WI38 (cell line): ENCODE measurements around the gene MYO6.
"Not testable (repeated sequence)": the region's sequence is repeated elsewhere in the genome, so short reads cannot be mapped to it uniquely, and the experiment has no call there.

Experiments used
- H3K4me3 ChIP-seq: 2 replicates; pipeline ENCODE4 v1.5.1; 2011; ENCODE audit warnings: low read depth, mild to moderate bottlenecking, control low read depth, low read length
- TF ChIP-seq, protein P1 (sequence below): IDR thresholded peaks from 2 replicates; pipeline ENCODE4 v1.5.1; 2012; ENCODE audit warnings: low read depth, mild to moderate bottlenecking, control low read depth, low read length

Gene MYO6

DNA sequence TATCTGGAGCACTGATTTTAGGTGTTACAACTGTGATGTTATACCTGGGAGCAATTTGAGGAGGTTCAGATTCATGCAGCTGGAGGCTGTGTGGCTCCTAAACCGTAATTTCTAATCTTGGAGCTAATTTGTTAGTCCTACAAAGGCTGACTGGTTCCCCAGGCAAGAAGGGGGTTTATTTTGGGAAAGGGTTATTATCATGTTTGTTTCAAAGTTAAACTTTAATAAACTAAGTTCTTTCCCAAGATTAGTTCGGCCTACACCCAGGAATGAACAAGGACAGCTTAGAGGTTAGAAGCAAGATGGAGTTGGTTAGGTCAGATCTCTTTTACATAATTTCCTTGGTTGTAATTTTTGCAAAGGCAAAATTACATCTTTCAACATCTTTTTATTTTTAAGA, 135.8 kb downstream of the MYO6 start:
- H3K4me3 ChIP-seq, result no peak overlapping the region
- TF ChIP-seq, protein P1, sequence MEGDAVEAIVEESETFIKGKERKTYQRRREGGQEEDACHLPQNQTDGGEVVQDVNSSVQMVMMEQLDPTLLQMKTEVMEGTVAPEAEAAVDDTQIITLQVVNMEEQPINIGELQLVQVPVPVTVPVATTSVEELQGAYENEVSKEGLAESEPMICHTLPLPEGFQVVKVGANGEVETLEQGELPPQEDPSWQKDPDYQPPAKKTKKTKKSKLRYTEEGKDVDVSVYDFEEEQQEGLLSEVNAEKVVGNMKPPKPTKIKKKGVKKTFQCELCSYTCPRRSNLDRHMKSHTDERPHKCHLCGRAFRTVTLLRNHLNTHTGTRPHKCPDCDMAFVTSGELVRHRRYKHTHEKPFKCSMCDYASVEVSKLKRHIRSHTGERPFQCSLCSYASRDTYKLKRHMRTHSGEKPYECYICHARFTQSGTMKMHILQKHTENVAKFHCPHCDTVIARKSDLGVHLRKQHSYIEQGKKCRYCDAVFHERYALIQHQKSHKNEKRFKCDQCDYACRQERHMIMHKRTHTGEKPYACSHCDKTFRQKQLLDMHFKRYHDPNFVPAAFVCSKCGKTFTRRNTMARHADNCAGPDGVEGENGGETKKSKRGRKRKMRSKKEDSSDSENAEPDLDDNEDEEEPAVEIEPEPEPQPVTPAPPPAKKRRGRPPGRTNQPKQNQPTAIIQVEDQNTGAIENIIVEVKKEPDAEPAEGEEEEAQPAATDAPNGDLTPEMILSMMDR, result no peak

DNA sequence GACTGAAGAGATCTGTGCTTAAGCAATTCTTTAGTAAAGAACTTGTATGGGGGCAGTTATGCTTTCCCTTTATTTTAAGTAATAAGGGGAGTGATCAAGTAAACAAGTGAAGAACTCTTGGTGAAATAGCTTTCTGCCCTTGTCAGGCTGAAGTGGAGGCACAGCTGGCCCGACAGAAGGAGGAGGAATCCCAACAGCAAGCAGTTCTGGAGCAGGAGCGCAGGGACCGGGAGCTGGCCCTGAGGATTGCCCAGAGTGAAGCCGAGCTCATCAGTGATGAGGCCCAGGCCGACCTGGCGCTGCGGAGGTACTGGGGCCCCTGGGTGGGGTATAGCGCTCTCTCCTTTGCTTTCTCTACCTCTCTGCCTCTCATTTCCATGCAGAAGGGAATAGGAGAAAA, 143.3 kb downstream of the MYO6 start:
- H3K4me3 ChIP-seq, result no peak overlapping the region
- TF ChIP-seq, protein P1, result no peak

DNA sequence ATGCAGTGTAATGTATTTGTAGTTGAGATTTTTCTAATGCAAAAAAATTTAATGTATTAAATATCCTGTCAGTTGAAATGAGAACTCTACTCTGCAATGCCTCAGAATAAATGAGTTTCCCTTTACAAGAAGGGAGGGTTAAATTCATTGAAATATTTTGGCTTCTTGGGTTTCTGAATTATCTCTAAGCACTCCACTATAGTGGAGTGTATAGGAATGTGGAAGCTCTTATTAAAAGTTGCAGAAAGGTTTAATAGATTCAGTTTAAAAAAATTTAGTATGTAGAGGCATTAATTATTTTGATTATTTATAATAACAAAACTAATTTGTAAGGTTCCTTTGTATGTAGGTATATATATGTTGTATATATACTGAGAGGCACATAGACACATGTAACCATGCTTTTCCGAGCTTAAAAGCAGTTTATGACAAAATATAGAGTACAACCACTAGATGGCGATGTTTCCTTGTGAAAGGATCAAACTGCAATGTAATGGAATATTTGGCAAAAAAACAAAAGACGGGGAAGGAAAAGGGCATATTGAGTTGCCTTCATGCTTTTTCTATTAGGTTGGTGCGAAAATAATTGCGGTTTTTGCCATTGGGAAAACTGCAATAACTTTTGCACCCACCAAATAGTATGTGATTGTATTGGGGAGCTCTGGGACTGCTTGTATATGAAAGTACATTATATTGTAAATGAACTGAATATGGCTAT, 144.2 kb downstream of the MYO6 start:
- H3K4me3 ChIP-seq, result no peak overlapping the region
- TF ChIP-seq, protein P1, result 0 out of 2 replicates have a peak, but pooled peaks have one; percentile 15

DNA sequence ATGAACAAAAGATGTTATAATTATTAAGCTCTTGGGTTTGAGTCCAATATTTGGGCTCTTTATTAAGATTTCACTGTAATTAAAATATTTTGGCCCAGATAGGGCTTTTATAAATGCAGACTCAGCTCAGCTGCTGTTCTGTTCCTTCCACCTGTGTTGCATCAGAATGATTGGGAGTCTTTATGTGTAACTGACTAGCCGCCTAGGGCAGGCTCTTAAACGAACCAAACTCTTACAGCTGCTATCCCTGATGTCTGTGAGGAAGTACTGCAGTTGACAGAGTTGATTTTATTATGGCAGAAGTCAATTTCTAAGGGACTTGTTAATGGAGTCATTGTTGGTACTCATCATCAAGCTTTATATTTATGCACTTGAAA, 144.7 kb downstream of the MYO6 start:
- TF ChIP-seq, protein P1, result no peak
- no peak overlapping the region for H3K4me3 ChIP-seq

DNA sequence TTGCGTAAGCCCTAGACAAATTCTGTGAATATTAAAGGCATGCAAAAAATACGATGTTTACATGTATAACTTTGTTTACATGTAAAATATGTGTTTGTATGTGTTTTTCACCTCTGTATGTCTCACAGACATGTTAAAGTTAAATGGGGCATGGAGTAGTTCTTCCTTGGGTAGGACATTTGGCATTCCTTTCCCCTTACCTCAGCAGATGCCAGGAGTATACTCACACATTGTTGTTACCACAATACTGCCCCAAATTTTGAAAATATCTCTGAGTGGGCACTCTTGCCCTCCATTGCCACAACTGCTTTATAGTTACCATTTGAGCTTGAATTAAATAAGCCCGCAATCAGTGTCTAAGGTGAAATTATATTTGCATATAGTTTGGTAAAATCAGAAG, 147.5 kb downstream of the MYO6 start:
- H3K4me3 ChIP-seq, result no peak overlapping the region
- TF ChIP-seq, protein P1, result no peak

DNA sequence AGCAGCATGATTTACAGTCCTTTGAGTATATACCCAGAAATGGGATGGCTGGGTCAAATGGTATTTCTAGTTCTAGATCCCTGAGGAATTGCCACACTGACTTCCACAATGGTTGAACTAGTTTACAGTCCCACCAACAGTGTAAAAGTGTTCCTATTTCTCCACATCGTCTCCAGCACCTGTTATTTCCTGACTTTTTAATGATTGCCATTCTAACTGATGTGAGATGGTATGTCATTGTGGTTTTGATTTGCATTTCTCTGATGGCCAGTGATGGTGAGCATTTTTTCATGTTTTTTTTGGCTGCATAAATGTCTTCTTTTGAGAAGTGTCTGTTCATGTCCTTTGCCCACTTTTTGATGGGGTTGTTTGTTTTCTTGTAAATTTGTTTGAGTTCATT, 151.2 kb downstream of the MYO6 start:
- not testable (repeated sequence) for H3K4me3 ChIP-seq

DNA sequence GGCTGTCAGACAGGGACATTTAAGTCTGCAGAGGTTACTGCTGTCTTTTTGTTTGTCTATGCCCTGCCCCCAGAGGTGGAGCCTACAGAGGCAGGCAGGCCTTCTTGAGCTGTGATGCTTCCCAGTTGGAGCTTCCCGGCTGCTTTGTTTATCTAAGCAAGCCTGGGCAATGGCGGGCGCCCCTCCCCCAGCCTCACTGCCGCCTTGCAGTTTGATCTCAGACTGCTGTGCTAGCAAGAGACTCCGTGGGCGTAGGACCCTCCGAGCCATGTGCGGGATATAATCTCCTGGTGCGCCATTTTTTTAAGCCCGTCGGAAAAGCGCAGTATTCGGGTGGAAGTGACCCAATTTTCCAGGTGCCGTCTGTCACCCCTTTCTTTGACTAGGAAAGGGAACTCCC, 156.1 kb downstream of the MYO6 start:
- H3K4me3 ChIP-seq, result not testable (repeated sequence)

DNA sequence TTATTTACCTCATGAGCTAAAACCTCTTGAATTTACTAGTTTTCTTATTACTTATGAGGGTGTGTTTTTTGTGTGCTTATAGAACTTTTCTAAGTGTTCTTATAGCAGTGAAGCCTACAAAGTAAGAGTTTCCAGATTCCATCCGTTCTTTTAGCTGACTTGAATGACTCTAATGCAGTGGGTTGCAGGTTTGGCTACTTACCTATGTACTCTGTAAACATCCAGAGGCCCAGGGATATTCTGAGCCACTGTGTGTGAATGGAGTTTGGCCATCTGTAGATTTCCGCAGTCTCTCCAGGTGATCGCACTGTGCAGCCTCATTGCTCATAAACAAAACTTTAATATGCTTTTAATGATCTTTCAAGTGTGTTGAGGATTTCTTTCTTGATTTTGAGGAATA, 157.8 kb downstream of the MYO6 start:
- TF ChIP-seq, protein P1, result no peak
- no peak overlapping the region for H3K4me3 ChIP-seq
